OCI-LY3 (cell line): ENCODE results near the gene HMX1.

Experiments
- H2AFZ ChIP-seq: fragments of 200-600, 300-600 bp; shearing (Covaris generic); 2 replicates; pipeline ENCODE4 v1.6.0; 2014; ENCODE audit warnings: antibody characterized with exemption, low read depth, low read length
- H3K27ac ChIP-seq: fragments of 200-600, 300-600 bp; sonication (generic); 2 replicates; pipeline ENCODE4 v1.5.1; 2014; ENCODE audit warnings: mild to moderate bottlenecking, low read length, moderate library complexity, mixed read lengths
- H3K27me3 ChIP-seq: fragments of 200-600, 300-600 bp; sonication (generic); 2 replicates; pipeline ENCODE4 v1.6.1; 2014; ENCODE audit warnings: low read depth, low read length, mixed read lengths
- H3K36me3 ChIP-seq: fragments of 200-600, 300-600 bp; sonication (generic); replicated peaks from 2 replicates; pipeline ENCODE3; 2014; ENCODE audit warnings: low read depth, low read length, mixed read lengths
- H3K4me1 ChIP-seq: fragments of 300-600, 200-600 bp; sonication (generic); 2 replicates; pipeline ENCODE4 v1.6.1; 2014; ENCODE audit warnings: low read length, mixed read lengths
- H3K4me2 ChIP-seq: fragments of 200-600, 300-600 bp; sonication (generic); 2 replicates; pipeline ENCODE4 v1.6.1; 2014; ENCODE audit warnings: low read length, mixed read lengths
- H3K4me3 ChIP-seq: fragments of 300-600, 200-600 bp; sonication (generic); 2 replicates; pipeline ENCODE4 v1.5.1; 2014; ENCODE audit warnings: antibody characterized with exemption, mild to moderate bottlenecking, low read length, moderate library complexity
- H3K79me2 ChIP-seq: fragments of 300-600, 200-600 bp; shearing (Covaris generic); 2 replicates; pipeline ENCODE4 v1.6.1; 2014; ENCODE audit warnings: mild to moderate bottlenecking, low read length, mixed read lengths
- H3K9ac ChIP-seq: fragments of 300-600, 200-600 bp; shearing (Covaris generic); 2 replicates; pipeline ENCODE4 v1.6.0; 2014; ENCODE audit warnings: mild to moderate bottlenecking, low read length, moderate library complexity
- H3K9me3 ChIP-seq: fragments of 200-600, 300-600 bp; shearing (Covaris generic); 2 replicates; pipeline ENCODE4 v1.6.1; 2014; ENCODE audit warnings: low read length, mixed read lengths; ENCODE audit not compliant: insufficient read depth
- H4K20me1 ChIP-seq: fragments of 200-600, 300-600 bp; sonication (generic); 2 replicates; pipeline ENCODE4 v1.6.1; 2016; ENCODE audit warnings: low read length, mixed read lengths; ENCODE audit not compliant: insufficient read depth
- CTCF ChIP-seq: fragments of 200-600, 300-600 bp; sonication (generic); IDR thresholded peaks from 2 replicates; pipeline ENCODE4 v1.5.1; 2014; ENCODE audit warnings: antibody characterized with exemption, low read length, low read depth
- EZH2phosphoT487 ChIP-seq: fragments of 200-600 bp; shearing (Covaris generic); IDR thresholded peaks from 2 replicates; pipeline ENCODE4 v1.6.1; 2018; ENCODE audit warnings: antibody characterized with exemption, mixed run types, low read depth

Gene HMX1

GRCh38 chr4:8854016-8854415, 17.6 kb downstream of the HMX1 start:
- no peak overlapping the region for H3K4me2 ChIP-seq
- H4K20me1 ChIP-seq = no peaks in the 10 kb centered on the region
- no peak overlapping the region for H2AFZ ChIP-seq
- H3K4me1 ChIP-seq = peaks cover 13% of the 10 kb centered on the region; the same call in 1 of the 2 replicates
- H3K4me3 ChIP-seq = no peak overlapping the region
- TF ChIP-seq CTCF = no peak
- no peak overlapping the region for H3K9ac ChIP-seq
- H3K27me3 ChIP-seq = peaks cover 15% of the 10 kb centered on the region
- no peaks in the 10 kb centered on the region for H3K36me3 ChIP-seq
- H3K27ac ChIP-seq = no peak overlapping the region
- H3K9me3 ChIP-seq = no peaks in the 10 kb centered on the region
- H3K79me2 ChIP-seq = no peaks in the 10 kb centered on the region

- Histone ChIP-seq H4K20me1 (no peaks in the 10 kb centered on the region), H3K9me3 (no peaks in the 10 kb centered on the region), H3K4me2 (no peak overlapping the region), H3K27me3 (peaks cover 15% of the 10 kb centered on the region), H3K36me3 (no peaks in the 10 kb centered on the region), H3K79me2 (no peaks in the 10 kb centered on the region), H3K27ac (no peak overlapping the region), H3K9ac (no peak overlapping the region), H3K4me1 (peaks cover 13% of the 10 kb centered on the region; the same call in 1 of the 2 replicates), H2AFZ (no peak overlapping the region), H3K4me3 (no peak overlapping the region)
- TF ChIP-seq CTCF (no peak), EZH2phosphoT487 (no peak)
Measured at GRCh38 chr4:8853249-8853648, 18.4 kb downstream of the HMX1 start.

- H3K27me3 ChIP-seq = peaks cover 15% of the 10 kb centered on the region
- TF ChIP-seq EZH2phosphoT487 (no peak), CTCF (no peak)
Measured at GRCh38 chr4:8852118-8852704, 19.4 kb downstream of the HMX1 start.

GRCh38 chr4:8851321-8852117, 20.1 kb downstream of the HMX1 start:
- Histone ChIP-seq H3K4me3 (no peak overlapping the region), H3K9ac (no peak overlapping the region), H3K79me2 (no peaks in the 10 kb centered on the region), H3K27me3 (peaks cover 15% of the 10 kb centered on the region), H3K4me2 (no peak overlapping the region), H3K4me1 (peaks cover 21% of the 10 kb centered on the region), H3K36me3 (no peaks in the 10 kb centered on the region), H3K27ac (no peak overlapping the region), H4K20me1 (no peaks in the 10 kb centered on the region), H3K9me3 (no peaks in the 10 kb centered on the region), H2AFZ (no peak overlapping the region)
- TF ChIP-seq CTCF (no peak), EZH2phosphoT487 (no peak)

More at GRCh38 chr4:8852118-8852704, 19.4 kb downstream of the HMX1 start:
- H3K9ac ChIP-seq = no peak overlapping the region
- no peak overlapping the region for H3K4me2 ChIP-seq
- H4K20me1 ChIP-seq = no peaks in the 10 kb centered on the region
- H3K27ac ChIP-seq = no peak overlapping the region
- peaks cover 15% of the 10 kb centered on the region; the same call in 1 of the 2 replicates for H3K4me1 ChIP-seq
- no peak overlapping the region for H3K4me3 ChIP-seq
- no peaks in the 10 kb centered on the region for H3K36me3 ChIP-seq
- no peak overlapping the region for H2AFZ ChIP-seq
- no peaks in the 10 kb centered on the region for H3K9me3 ChIP-seq
- H3K79me2 ChIP-seq = no peaks in the 10 kb centered on the region
